Transverse colon (tissue), 4 donors: ENCODE results near the gene KIF26A. TPM values are rescaled to one million over a fixed set of nuclear protein-coding genes. Genes with fewer than 3 reads are reported as not detected.

Source experiments
- DNase-seq: peaks from one replicate; pipeline ENCODE4 v3.0.0-alpha.2; 2019
- H3K27ac ChIP-seq, 4 donors: fragments of 200-600 bp; sonication (generic); 2 replicates each; pipeline ENCODE4 v1.5.1; 2016 to 2018; ENCODE audit warnings: inconsistent platforms in 4 of 4
- H3K27me3 ChIP-seq: fragments of 200-600 bp; sonication (generic); 2 replicates; pipeline ENCODE4 v1.5.1; 2017; ENCODE audit warnings: inconsistent platforms
- H3K36me3 ChIP-seq, 4 donors: fragments of 200-600 bp; sonication (generic); 2 replicates each; pipeline ENCODE4 v1.5.1; 2017 to 2019; ENCODE audit warnings: inconsistent platforms in 4 of 4
- H3K4me1 ChIP-seq, 4 donors: fragments of 200-600 bp; sonication (generic); 2 replicates each; pipeline ENCODE4 v1.5.1; 2017 to 2020; ENCODE audit warnings: inconsistent platforms in 4 of 4
- H3K4me3 ChIP-seq, 4 donors: fragments of 200-600 bp; sonication (generic); 1 replicate in 1 of 4; 2 replicates in 3 of 4; pipeline versions ENCODE4 v1.5.1 to v1.6.1; 2017 to 2019; ENCODE audit warnings: inconsistent platforms in 4 of 4
- H3K9me3 ChIP-seq, 2 donors: fragments of 200-600 bp; sonication (generic); 2 replicates each; pipeline ENCODE4 v1.5.1; 2017 to 2019; ENCODE audit warnings: inconsistent platforms in 2 of 2
- CTCF ChIP-seq, 5 experiments: fragments of 200-600 bp in 3 of 5; fragments of 450-650 bp in 2 of 5; sonication (generic) in 3 of 5; IDR thresholded peaks; 1 replicate in 2 of 5; 2 replicates in 3 of 5; pipeline ENCODE4 v1.5.1; 2016 to 2017; ENCODE audit warnings: antibody characterized with exemption in 5 of 5, inconsistent platforms in 3 of 5, mild to moderate bottlenecking in 2 of 5, moderate library complexity in 1 of 5
- EP300 ChIP-seq: sonication (generic); formaldehyde crosslinking; IDR thresholded peaks from one replicate; pipeline ENCODE4 v1.6.1; 2017; ENCODE audit warnings: antibody characterized with exemption, low read depth
- POLR2A ChIP-seq: fragments of 450-650 bp; IDR thresholded peaks from one replicate; pipeline ENCODE4 v1.6.1; 2016; ENCODE audit warnings: antibody characterized with exemption, mild to moderate bottlenecking, moderate library complexity
- POLR2AphosphoS5 ChIP-seq, 3 donors: sonication (generic); formaldehyde crosslinking; IDR thresholded peaks; one replicate each; pipeline ENCODE4 v1.6.1; 2016; ENCODE audit warnings: antibody characterized with exemption in 3 of 3
- WGBS, 2 donors: methylation state at CpG; one replicate each; pipeline ENCODE4 v1.1.5; 2018; ENCODE audit warnings: low coverage in 1 of 2; 5-methylcytosine and 5-hydroxymethylcytosine counted together
- in situ Hi-C, 4 donors: fragments of 200-750 bp; cut with MboI; loops; one replicate each; pipeline versions ENCODE4 v1.15.0 to v1.15.1; 2017; ENCODE audit warnings: low sequenced_read_pairs in 3 of 4, low pct_ligation_motif_present in 1 of 4, low pct_unique_long_range_greater_than_20kb in 1 of 4
- intact Hi-C: fragments of 100-400 bp; cut with DNase I; formaldehyde crosslinking; loops from one replicate; pipeline ENCODE4 v1.15.1; 2023; ENCODE audit warnings: low total_unique reads
- total RNA-seq, 4 donors: library from RNA; depleted of rRNA; stranded (reverse); fragments of >200 nt; gene quantifications; one replicate each; pipeline ENCODE4 v1.1.0, GENCODE V29; 2016

Gene KIF26A
- total RNA-seq, 4 donors from 2014 or later, result 2.2 to 7.8 (median 4.4) TPM

- no peak for DNase-seq
- Histone ChIP-seq H3K36me3 (no peaks in the 10 kb centered on the region), H3K9me3 (no peaks in the 10 kb centered on the region), H3K27me3 (no peaks in the 10 kb centered on the region), H3K4me1 (no peaks in the 10 kb centered on the region), H3K4me3 (no peak overlapping the region), H3K27ac (no peak overlapping the region)
- in situ Hi-C loops (no loop called here), intact Hi-C loops (no loop called here)
- no peak for TF ChIP-seq EP300
- TF ChIP-seq CTCF (IDR thresholded peaks at IDR 0.05), result no peak
- TF ChIP-seq POLR2AphosphoS5 (IDR thresholded peaks at IDR 0.05), result no peak
- TF ChIP-seq POLR2A, result no peak
- 93% methylated on average over 24 of the region's 26 CpGs; no CpG with 5 or more reads in 1 of the 2 donors for WGBS, 2 donors
Measured at GRCh38 chr14:104175811-104176210, 37.4 kb downstream of the KIF26A start.

GRCh38 chr14:104176611-104177010, 38.2 kb downstream of the KIF26A start:
- TF ChIP-seq CTCF (IDR thresholded peaks at IDR 0.05) (no peak), POLR2A (no peak), EP300 (no peak), POLR2AphosphoS5 (IDR thresholded peaks at IDR 0.05) (no peak)
- no peak for DNase-seq
- Histone ChIP-seq H3K4me1 (no peaks in the 10 kb centered on the region), H3K27ac (no peak overlapping the region), H3K36me3 (no peaks in the 10 kb centered on the region), H3K4me3 (no peak overlapping the region), H3K27me3 (no peaks in the 10 kb centered on the region), H3K9me3 (no peaks in the 10 kb centered on the region)
- intact Hi-C loops, result no loop called here
- in situ Hi-C loops, result no loop called here
- WGBS, 2 donors, result 94% methylated on average over 13 of the region's 25 CpGs; no CpG with 5 or more reads in 1 of the 2 donors

GRCh38 chr14:104177411-104177810, 39.0 kb downstream of the KIF26A start:
- TF ChIP-seq POLR2AphosphoS5 (IDR thresholded peaks at IDR 0.05) (no peak), POLR2A (no peak), CTCF (IDR thresholded peaks at IDR 0.05) (no peak)
- H3K9me3 ChIP-seq, result no peaks in the 10 kb centered on the region
- H3K36me3 ChIP-seq, result no peaks in the 10 kb centered on the region
- no peak overlapping the region for H3K4me3 ChIP-seq
- H3K27ac ChIP-seq, result no peak overlapping the region
- in situ Hi-C loops (no loop called here), intact Hi-C loops (no loop called here)
- 97% methylated on average over 31 of the region's 38 CpGs; no CpG with 5 or more reads in 1 of the 2 donors for WGBS, 2 donors
- no peak for DNase-seq
- H3K27me3 ChIP-seq, result no peaks in the 10 kb centered on the region
- no peaks in the 10 kb centered on the region for H3K4me1 ChIP-seq

GRCh38 chr14:104178279-104178678, 39.9 kb downstream of the KIF26A start:
- Histone ChIP-seq H3K27ac (no peak overlapping the region), H3K9me3 (no peaks in the 10 kb centered on the region), H3K36me3 (no peaks in the 10 kb centered on the region), H3K4me1 (no peaks in the 10 kb centered on the region), H3K27me3 (no peaks in the 10 kb centered on the region), H3K4me3 (no peak overlapping the region)
- WGBS, 2 donors, result 93% methylated on average over 23 of the region's 23 CpGs; no CpG with 5 or more reads in 1 of the 2 donors
- intact Hi-C loops (loop anchor here (1.0 kb wide), 1 partner anchor 42 kb away; no protein-coding TSS in a partner anchor), in situ Hi-C loops (no loop called here)
- no peak for DNase-seq
- TF ChIP-seq EP300 (no peak), POLR2AphosphoS5 (IDR thresholded peaks at IDR 0.05) (no peak), POLR2A (no peak), CTCF (IDR thresholded peaks at IDR 0.05) (no peak)
